NCI-H2227 (cell line): ENCODE results near the gene DUS4L.

Experiments used
- DNase-seq: peaks from one replicate; lab custom pipeline; 2025; ENCODE audit not compliant: unreplicated experiment; lab: John Stamatoyannopoulos, UW

DUS4L gene

GRCh38 chr7:107613439-107613838 is 49.7 kb downstream of the DUS4L start:
- no peak for DNase-seq

- no peak for DNase-seq
Measured at GRCh38 chr7:107613948-107614347, 50.2 kb downstream of the DUS4L start.

- no peak for DNase-seq
Measured at GRCh38 chr7:107614425-107614824, 50.7 kb downstream of the DUS4L start.

- DNase-seq = no peak
Measured at GRCh38 chr7:107615910-107616680, 52.3 kb downstream of the DUS4L start.

- no peak for DNase-seq
Measured at GRCh38 chr7:107622429-107622828, 58.7 kb downstream of the DUS4L start.

- no peak for DNase-seq
Measured at GRCh38 chr7:107622894-107623293, 59.1 kb downstream of the DUS4L start.

- no peak for DNase-seq
Measured at GRCh38 chr7:107627002-107627401, 63.2 kb downstream of the DUS4L start.
